OCI-LY1 (cell line): ENCODE measurements around the gene VAV2.

Experiments
- CTCF ChIP-seq: fragments of 200-600 bp; sonication (generic), shearing (Covaris generic); IDR thresholded peaks from 2 replicates; pipeline ENCODE4 v1.5.1; 2017; ENCODE audit warnings: mild to moderate bottlenecking, antibody characterized with exemption, low read length, moderate library complexity, mixed read lengths
- EZH2 ChIP-seq: fragments of 200-600 bp; sonication (generic), shearing (Covaris generic); IDR thresholded peaks from 2 replicates; pipeline ENCODE4 v1.8.0; 2017; ENCODE audit warnings: borderline replicate concordance, mixed run types, mild to moderate bottlenecking, antibody characterized with exemption, low read length, moderate library complexity, mixed read lengths

GRCh38 chr9:134040781-134041648 lies 48.9 kb upstream of the VAV2 start:
- TF ChIP-seq CTCF (no peak), EZH2 (no peak)
